GM21576 (cell line): ENCODE measurements around the gene ZNF467.

Experiments used
- ATAC-seq: cut with Tn5 transposase; IDR thresholded peaks from one replicate; pipeline ENCODE4 v1.9.1; 2021; ENCODE audit warnings: mild to moderate bottlenecking, moderate library complexity; ENCODE audit not compliant: unreplicated experiment

The ZNF467 gene

GRCh38 chr7:149773446-149774236 lies at the start of gene ZNF467:
TSS of gene ZNF467 (minus strand) at chr7:149773588. CDS start at chr7:149771032, 2,556 bp downstream.
- ATAC-seq = no peak

- no peak for ATAC-seq
Observed at GRCh38 chr7:149822353-149822943, 49.1 kb upstream of the ZNF467 start.

- ATAC-seq = no peak
Observed at GRCh38 chr7:149821191-149822148, 48.1 kb upstream of the ZNF467 start.

- ATAC-seq = no peak
Observed at GRCh38 chr7:149820622-149821190, 47.3 kb upstream of the ZNF467 start.

- no peak for ATAC-seq
Observed at GRCh38 chr7:149819961-149820340, 46.6 kb upstream of the ZNF467 start.

GRCh38 chr7:149819141-149819960 lies 46.0 kb upstream of the ZNF467 start:
- ATAC-seq = no peak

GRCh38 chr7:149818536-149818840 lies 45.1 kb upstream of the ZNF467 start:
- no peak for ATAC-seq

- ATAC-seq = no peak
Observed at GRCh38 chr7:149817836-149818535, 44.6 kb upstream of the ZNF467 start.

- ATAC-seq = no peak
Observed at GRCh38 chr7:149817301-149817771, 43.9 kb upstream of the ZNF467 start.

GRCh38 chr7:149816794-149817193 lies 43.4 kb upstream of the ZNF467 start:
- no peak for ATAC-seq

GRCh38 chr7:149816267-149816751 lies 42.9 kb upstream of the ZNF467 start:
- ATAC-seq = no peak

- no peak for ATAC-seq
Observed at GRCh38 chr7:149815661-149816266, 42.4 kb upstream of the ZNF467 start.

- no peak for ATAC-seq
Observed at GRCh38 chr7:149815121-149815520, 41.7 kb upstream of the ZNF467 start.

GRCh38 chr7:149814494-149814893 lies 41.1 kb upstream of the ZNF467 start:
- no peak for ATAC-seq

GRCh38 chr7:149813254-149814035 lies 40.1 kb upstream of the ZNF467 start:
- no peak for ATAC-seq

GRCh38 chr7:149811831-149812490 lies 38.6 kb upstream of the ZNF467 start:
- ATAC-seq = no peak

- ATAC-seq = no peak
Observed at GRCh38 chr7:149811221-149811620, 37.8 kb upstream of the ZNF467 start.

- no peak for ATAC-seq
Observed at GRCh38 chr7:149809215-149809614, 35.8 kb upstream of the ZNF467 start.
